ENCODE data around the gene CYBC1. TPM values are rescaled to one million over a fixed set of nuclear protein-coding genes. Genes with fewer than 3 reads are reported as not detected.

CYBC1 gene
- total and polyA plus RNA-seq, 2 of the 4 experiments (the other 2 are of a cell fraction): 75.1 to 76.7 TPM

DNA sequence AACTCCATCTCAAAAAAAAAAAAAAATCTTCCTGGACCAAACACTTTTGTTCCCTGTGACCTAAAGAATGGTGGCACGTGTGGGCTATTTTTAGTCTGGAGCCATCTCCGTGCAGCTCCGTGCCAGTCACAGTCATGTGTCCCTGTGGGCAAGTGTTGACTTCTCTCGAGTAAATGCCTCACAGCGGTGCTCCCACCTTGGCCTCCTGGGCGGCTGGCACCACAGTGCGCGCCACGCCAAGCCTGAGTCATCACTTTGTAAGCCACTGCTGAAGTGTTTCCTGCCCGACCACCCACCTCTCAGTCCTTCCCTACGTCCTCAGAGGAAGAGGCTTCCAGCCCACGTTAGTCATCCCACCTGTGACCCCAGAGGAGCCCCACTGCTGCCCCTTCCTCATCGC, 43.3 kb downstream of the CYBC1 start:
- H3K36me3 ChIP-seq (ENCODE audit: control insufficient read depth, insufficient read depth, low read length): peaks cover 5% of the 10 kb centered on the region; the same call in 1 of the 2 replicates
- no peak overlapping the region for H3K23ac ChIP-seq (ENCODE audit: low read depth, low read length)
- no peak overlapping the region for H4K91ac ChIP-seq (ENCODE audit: insufficient read depth, low read depth, low read length)
- no peaks in the 10 kb centered on the region for H3K9me1 ChIP-seq (ENCODE audit: insufficient read depth, low read length)
- ATAC-seq (ENCODE audit: low read depth): no peak
- H3K27ac ChIP-seq (ENCODE audit: insufficient read depth, low read length): no peak overlapping the region
- no peak overlapping the region for H3K56ac ChIP-seq (ENCODE audit: extremely low read depth, insufficient read depth, low read length)
- no peak overlapping the region for H3K4me3 ChIP-seq (ENCODE audit: insufficient read depth, low read depth, low read length)
- in situ Hi-C loops (cut with MboI; ENCODE audit: low sequenced_read_pairs) (loop anchor here (5.0 kb wide), 1 partner anchor 55 kb away; no protein-coding TSS in a partner anchor), dilution Hi-C loops (cut with HindIII; ENCODE audit: low sequenced_read_pairs, unreplicated experiment) (no loop called here), intact Hi-C loops (cut with micrococcal nuclease) (no loop called here)
- no peaks in the 10 kb centered on the region for H3K27me3 ChIP-seq (ENCODE audit: control insufficient read depth, insufficient read depth, low read length)
- DNase-seq: peak; percentile 13
- CTCF ChIA-PET: no interaction called here
- H4K20me1 ChIP-seq (ENCODE audit: insufficient read depth, low read length): no peaks in the 10 kb centered on the region; the same call in 1 of the 2 replicates
- no peak overlapping the region for H3K18ac ChIP-seq (ENCODE audit: low read depth, low read length)
- H3K9ac ChIP-seq (ENCODE audit: low read depth, low read length): no peak overlapping the region
- H2BK20ac ChIP-seq (ENCODE audit: low read depth, low read length): no peak overlapping the region
- no TSS peak for BruUV-seq (replicated peaks)
- no peak overlapping the region for H2BK15ac ChIP-seq (ENCODE audit: low read depth, low read length)
- TF ChIP-seq, protein P1, sequence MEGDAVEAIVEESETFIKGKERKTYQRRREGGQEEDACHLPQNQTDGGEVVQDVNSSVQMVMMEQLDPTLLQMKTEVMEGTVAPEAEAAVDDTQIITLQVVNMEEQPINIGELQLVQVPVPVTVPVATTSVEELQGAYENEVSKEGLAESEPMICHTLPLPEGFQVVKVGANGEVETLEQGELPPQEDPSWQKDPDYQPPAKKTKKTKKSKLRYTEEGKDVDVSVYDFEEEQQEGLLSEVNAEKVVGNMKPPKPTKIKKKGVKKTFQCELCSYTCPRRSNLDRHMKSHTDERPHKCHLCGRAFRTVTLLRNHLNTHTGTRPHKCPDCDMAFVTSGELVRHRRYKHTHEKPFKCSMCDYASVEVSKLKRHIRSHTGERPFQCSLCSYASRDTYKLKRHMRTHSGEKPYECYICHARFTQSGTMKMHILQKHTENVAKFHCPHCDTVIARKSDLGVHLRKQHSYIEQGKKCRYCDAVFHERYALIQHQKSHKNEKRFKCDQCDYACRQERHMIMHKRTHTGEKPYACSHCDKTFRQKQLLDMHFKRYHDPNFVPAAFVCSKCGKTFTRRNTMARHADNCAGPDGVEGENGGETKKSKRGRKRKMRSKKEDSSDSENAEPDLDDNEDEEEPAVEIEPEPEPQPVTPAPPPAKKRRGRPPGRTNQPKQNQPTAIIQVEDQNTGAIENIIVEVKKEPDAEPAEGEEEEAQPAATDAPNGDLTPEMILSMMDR (conservative IDR thresholded peaks at IDR 0.05; ENCODE audit: low read depth, low read length): no peak
- TF ChIP-seq, protein P2, sequence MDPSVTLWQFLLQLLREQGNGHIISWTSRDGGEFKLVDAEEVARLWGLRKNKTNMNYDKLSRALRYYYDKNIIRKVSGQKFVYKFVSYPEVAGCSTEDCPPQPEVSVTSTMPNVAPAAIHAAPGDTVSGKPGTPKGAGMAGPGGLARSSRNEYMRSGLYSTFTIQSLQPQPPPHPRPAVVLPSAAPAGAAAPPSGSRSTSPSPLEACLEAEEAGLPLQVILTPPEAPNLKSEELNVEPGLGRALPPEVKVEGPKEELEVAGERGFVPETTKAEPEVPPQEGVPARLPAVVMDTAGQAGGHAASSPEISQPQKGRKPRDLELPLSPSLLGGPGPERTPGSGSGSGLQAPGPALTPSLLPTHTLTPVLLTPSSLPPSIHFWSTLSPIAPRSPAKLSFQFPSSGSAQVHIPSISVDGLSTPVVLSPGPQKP (IDR thresholded peaks at IDR 0.05; ENCODE audit: borderline replicate concordance, low read depth, low read length): no peak
- no peak for TF ChIP-seq SMC3 (IDR thresholded peaks at IDR 0.05; ENCODE audit: low read depth, low read length)
- TF ChIP-seq MXI1 (IDR thresholded peaks at IDR 0.05; ENCODE audit: borderline replicate concordance, low read depth, low read length): no peak
- TF ChIP-seq CEBPB (IDR thresholded peaks at IDR 0.05; ENCODE audit: low read depth, low read length): no peak
- TF ChIP-seq, protein P3, sequence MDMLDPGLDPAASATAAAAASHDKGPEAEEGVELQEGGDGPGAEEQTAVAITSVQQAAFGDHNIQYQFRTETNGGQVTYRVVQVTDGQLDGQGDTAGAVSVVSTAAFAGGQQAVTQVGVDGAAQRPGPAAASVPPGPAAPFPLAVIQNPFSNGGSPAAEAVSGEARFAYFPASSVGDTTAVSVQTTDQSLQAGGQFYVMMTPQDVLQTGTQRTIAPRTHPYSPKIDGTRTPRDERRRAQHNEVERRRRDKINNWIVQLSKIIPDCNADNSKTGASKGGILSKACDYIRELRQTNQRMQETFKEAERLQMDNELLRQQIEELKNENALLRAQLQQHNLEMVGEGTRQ (IDR thresholded peaks at IDR 0.05; ENCODE audit: low read depth, low read length): no peak
- WGBS, 2 experiments (ENCODE audit: extremely low coverage in 2 of 2, insufficient read length in 1 of 2): 93% methylated on average over 3 of the region's 13 CpGs; no CpG with 5 or more reads in 1 of the 2 experiments
- H2AFZ ChIP-seq (replicated peaks; ENCODE audit: low read length, poor library complexity): peak overlapping the region; percentile 14
- POLR2A ChIA-PET (ENCODE audit: unreplicated experiment): no interaction called here
- H3K14ac ChIP-seq (replicated peaks; ENCODE audit: low read depth, low read length): no peak overlapping the region
- no peak overlapping the region for H2AK5ac ChIP-seq (ENCODE audit: low read depth, low read length)
- H4K5ac ChIP-seq (ENCODE audit: low read depth, low read length): no peak overlapping the region
- no peak overlapping the region for H3K4ac ChIP-seq (ENCODE audit: low read depth, low read length)
- H3K79me1 ChIP-seq (ENCODE audit: low read depth in 1 of 2, low read length in 2 of 2): peaks cover 0 to 3% of the 10 kb centered on the region in 2 experiments; a peak in 1 of 4 replicates
- no peak overlapping the region for H3K4me2 ChIP-seq (ENCODE audit: low read depth, low read length)
- H2BK120ac ChIP-seq (ENCODE audit: low read depth, low read length): no peak overlapping the region
- no peaks in the 10 kb centered on the region for H3K4me1 ChIP-seq (ENCODE audit: control insufficient read depth, insufficient read depth, low read length)
- no peak overlapping the region for H2BK5ac ChIP-seq (ENCODE audit: low read depth, low read length, poor library complexity, severe bottlenecking)
- H3K9me3 ChIP-seq (ENCODE audit: control insufficient read depth, insufficient read depth, low read length): no peaks in the 10 kb centered on the region
- no peak overlapping the region for H4K8ac ChIP-seq (ENCODE audit: low read depth in 2 of 2, low read length in 2 of 2)
- no peak overlapping the region for H2AK9ac ChIP-seq (replicated peaks; ENCODE audit: low read depth, low read length, poor library complexity)

All from IMR-90 (cell line).